Measurements from ENCODE around the gene LTBP4.

LTBP4 gene

DNA sequence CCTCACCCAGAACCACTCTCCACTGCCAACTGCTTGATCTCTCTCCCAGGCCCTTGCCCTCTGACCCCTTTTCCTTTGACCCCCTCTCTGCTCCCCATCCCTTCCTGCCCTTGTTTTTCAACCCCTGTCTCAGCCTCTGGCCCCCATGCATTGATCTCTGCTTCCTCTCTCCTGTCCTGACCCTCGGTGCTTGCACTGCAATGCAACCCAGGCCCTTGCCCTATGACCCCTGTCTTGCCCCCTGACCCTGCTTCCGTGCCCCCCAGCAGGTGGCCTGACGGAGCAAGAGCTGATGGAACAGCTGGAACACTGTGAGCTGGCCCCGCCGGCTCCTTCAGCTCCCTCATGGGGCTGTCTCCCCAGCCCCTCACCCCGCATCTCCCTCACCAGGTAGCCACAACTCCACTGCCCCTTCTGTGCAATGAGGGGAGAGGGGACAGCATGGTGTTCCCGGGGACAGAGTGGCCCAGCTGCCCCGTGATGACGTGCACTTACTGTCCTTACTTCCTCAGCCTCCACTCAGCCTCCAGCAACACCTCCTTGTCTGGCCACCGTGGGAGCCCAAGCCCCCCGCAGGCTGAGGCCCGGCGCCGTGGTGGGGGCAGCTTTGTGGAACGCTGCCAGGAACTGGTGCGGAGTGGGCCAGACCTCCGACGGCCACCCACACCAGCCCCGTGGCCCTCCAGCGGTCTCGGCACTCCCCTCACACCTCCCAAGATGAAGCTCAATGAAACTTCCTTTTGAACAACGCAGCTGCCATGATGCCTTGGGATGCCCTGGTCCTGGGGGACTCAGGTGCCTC lies 10.5 kb upstream of the LTBP4 start:
- TF ChIP-seq, protein P1, sequence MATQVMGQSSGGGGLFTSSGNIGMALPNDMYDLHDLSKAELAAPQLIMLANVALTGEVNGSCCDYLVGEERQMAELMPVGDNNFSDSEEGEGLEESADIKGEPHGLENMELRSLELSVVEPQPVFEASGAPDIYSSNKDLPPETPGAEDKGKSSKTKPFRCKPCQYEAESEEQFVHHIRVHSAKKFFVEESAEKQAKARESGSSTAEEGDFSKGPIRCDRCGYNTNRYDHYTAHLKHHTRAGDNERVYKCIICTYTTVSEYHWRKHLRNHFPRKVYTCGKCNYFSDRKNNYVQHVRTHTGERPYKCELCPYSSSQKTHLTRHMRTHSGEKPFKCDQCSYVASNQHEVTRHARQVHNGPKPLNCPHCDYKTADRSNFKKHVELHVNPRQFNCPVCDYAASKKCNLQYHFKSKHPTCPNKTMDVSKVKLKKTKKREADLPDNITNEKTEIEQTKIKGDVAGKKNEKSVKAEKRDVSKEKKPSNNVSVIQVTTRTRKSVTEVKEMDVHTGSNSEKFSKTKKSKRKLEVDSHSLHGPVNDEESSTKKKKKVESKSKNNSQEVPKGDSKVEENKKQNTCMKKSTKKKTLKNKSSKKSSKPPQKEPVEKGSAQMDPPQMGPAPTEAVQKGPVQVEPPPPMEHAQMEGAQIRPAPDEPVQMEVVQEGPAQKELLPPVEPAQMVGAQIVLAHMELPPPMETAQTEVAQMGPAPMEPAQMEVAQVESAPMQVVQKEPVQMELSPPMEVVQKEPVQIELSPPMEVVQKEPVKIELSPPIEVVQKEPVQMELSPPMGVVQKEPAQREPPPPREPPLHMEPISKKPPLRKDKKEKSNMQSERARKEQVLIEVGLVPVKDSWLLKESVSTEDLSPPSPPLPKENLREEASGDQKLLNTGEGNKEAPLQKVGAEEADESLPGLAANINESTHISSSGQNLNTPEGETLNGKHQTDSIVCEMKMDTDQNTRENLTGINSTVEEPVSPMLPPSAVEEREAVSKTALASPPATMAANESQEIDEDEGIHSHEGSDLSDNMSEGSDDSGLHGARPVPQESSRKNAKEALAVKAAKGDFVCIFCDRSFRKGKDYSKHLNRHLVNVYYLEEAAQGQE (IDR thresholded peaks at IDR 0.05; ENCODE audit: insufficient read depth in 1 of 2, low read depth in 2 of 2, low read length in 2 of 2) = no peak
- no peak for TF ChIP-seq SIN3A (IDR thresholded peaks at IDR 0.05; ENCODE audit: borderline replicate concordance, insufficient read depth, low read length)
- TF ChIP-seq TAF1 (IDR thresholded peaks at IDR 0.05; ENCODE audit: borderline replicate concordance, insufficient read depth, low read length) = no peak
- TF ChIP-seq FOXP2 (optimal IDR thresholded peaks at IDR 0.05; ENCODE audit: borderline replicate concordance, extremely low read depth, extremely low read length, insufficient read depth) = no peak
- no peak for TF ChIP-seq POLR2AphosphoS5 (IDR thresholded peaks at IDR 0.05; ENCODE audit: low read depth, low read length)

DNA sequence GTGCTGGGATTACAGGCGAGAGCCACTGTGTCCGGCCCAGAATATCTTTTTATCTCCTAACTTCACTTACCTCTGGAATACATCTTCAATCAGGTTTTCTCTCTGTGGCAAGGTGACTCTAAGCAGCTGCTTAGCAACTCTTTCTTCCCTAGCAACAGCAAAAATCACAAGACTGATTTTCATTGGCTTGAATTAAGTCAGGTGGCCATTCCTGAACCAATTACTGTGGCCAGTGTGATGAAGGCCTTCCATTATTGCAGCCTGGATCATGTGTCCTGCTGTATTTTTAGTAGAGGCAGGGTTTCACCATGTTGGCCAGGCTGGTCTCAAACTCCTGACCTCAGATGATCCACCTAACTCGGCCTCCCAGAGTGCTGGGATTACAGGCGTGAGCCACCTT lies 9.0 kb upstream of the LTBP4 start:
- TF ChIP-seq POLR2AphosphoS5 (IDR thresholded peaks at IDR 0.05; ENCODE audit: low read depth, low read length) (no peak), FOXP2 (optimal IDR thresholded peaks at IDR 0.05; ENCODE audit: borderline replicate concordance, extremely low read depth, extremely low read length, insufficient read depth) (no peak), TAF1 (IDR thresholded peaks at IDR 0.05; ENCODE audit: borderline replicate concordance, insufficient read depth, low read length) (no peak)
- TF ChIP-seq, protein P1 (IDR thresholded peaks at IDR 0.05; ENCODE audit: insufficient read depth in 1 of 2, low read depth in 2 of 2, low read length in 2 of 2) = no peak

DNA sequence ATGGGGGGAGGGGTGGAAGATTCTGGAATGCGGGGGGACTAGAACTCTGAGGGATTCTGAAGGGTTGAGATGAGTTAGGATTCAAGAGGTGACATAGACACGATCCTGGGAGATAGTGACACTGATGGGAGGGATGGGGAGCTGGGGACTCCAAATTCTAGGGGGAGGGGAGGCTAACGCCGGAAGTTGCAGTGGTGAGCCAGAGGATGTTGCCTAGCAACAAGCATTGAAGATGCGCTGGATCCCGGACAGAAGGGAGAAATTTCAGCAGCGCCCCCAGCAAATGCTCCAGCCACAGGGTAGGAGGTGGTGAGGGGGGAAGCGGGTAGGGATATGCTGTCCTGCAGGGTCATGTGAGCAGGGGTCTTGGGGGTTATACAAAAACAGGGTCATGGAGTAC lies 6.9 kb upstream of the LTBP4 start:
- TF ChIP-seq, protein P1 (IDR thresholded peaks at IDR 0.05; ENCODE audit: insufficient read depth in 1 of 2, low read depth in 2 of 2, low read length in 2 of 2) = no peak
- TF ChIP-seq FOXP2 (optimal IDR thresholded peaks at IDR 0.05; ENCODE audit: borderline replicate concordance, extremely low read depth, extremely low read length, insufficient read depth) (no peak), TAF1 (IDR thresholded peaks at IDR 0.05; ENCODE audit: borderline replicate concordance, insufficient read depth, low read length) (no peak), POLR2AphosphoS5 (IDR thresholded peaks at IDR 0.05; ENCODE audit: low read depth, low read length) (no peak), SIN3A (IDR thresholded peaks at IDR 0.05; ENCODE audit: borderline replicate concordance, insufficient read depth, low read length) (no peak)

DNA sequence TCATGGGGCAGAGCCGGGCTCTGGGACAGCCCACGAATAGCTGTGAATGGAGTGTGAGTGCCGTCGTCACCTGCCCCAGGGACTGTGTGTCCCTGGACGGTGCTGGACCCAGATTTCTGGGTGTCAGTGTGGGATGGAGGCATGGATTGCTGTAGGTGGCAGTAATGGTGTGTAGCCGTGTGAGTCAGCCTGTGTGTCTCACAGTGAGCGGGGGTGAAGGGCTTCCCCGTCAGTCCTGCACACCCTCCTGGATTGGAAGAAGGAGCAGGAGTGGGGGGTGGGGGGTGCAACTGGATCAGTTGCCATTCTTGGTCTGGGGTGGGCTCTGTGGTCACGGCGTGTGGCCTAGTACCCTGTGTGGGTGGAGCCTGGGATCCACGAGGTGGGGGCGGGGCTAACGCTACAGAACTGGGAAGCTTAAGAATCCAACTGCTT lies 6.5 kb upstream of the LTBP4 start:
- TF ChIP-seq SIN3A (IDR thresholded peaks at IDR 0.05; ENCODE audit: borderline replicate concordance, insufficient read depth, low read length) = no peak
- TF ChIP-seq, protein P1 (IDR thresholded peaks at IDR 0.05; ENCODE audit: insufficient read depth in 1 of 2, low read depth in 2 of 2, low read length in 2 of 2) = no peak
- no peak for TF ChIP-seq FOXP2 (optimal IDR thresholded peaks at IDR 0.05; ENCODE audit: borderline replicate concordance, extremely low read depth, extremely low read length, insufficient read depth)
- no peak for TF ChIP-seq TAF1 (IDR thresholded peaks at IDR 0.05; ENCODE audit: borderline replicate concordance, insufficient read depth, low read length)
- TF ChIP-seq POLR2AphosphoS5 (IDR thresholded peaks at IDR 0.05; ENCODE audit: low read depth, low read length) = no peak
